ENCODE data around the gene ERICH3. TPM values are rescaled to one million over a fixed set of nuclear protein-coding genes. Genes with fewer than 3 reads are reported as not detected.

The ERICH3 gene
- polyA plus RNA-seq, 2 of the 4 experiments (the other 2 are of a cell fraction) = not detected

DNA sequence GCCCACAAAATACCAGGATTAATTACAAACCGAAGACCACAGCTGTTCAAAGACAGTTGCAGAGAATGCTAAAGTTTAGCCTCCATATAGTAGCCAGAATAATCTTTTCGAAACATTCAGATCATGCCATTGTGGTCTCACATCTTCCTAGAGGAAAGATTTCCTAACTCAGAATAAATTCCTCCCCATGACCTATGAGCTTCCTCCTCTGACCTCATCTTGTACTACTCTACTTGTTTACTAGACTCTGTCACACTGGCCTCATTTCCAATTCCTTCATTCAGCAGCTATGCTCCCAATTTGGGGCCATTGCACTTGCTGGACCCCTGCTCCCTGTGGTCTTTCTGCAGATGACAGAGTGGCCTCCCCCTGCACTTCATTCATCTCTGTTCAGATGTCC lies 89.4 kb downstream of the ERICH3 start:
- H3K27ac ChIP-seq = no peak overlapping the region
- no peaks in the 10 kb centered on the region for H3K4me1 ChIP-seq
- TF ChIP-seq RCOR1 (IDR thresholded peaks at IDR 0.05; ENCODE audit: low read depth, low read length) (no peak), MAZ (IDR thresholded peaks at IDR 0.05; ENCODE audit: borderline replicate concordance, low read depth, low read length) (no peak), NPAS2 (CRISPR knock-in tag; IDR thresholded peaks at IDR 0.05; ENCODE audit: borderline replicate concordance) (no peak), CBX2 (IDR thresholded peaks at IDR 0.05; ENCODE audit: borderline replicate concordance, low read depth) (no peak), EHF (CRISPR knock-in tag; IDR thresholded peaks at IDR 0.05) (no peak), RFX5 (IDR thresholded peaks at IDR 0.05) (no peak), FOSB (CRISPR knock-in tag; IDR thresholded peaks at IDR 0.05) (no peak), CBX8 (IDR thresholded peaks at IDR 0.05) (no peak), CHD2 (IDR thresholded peaks at IDR 0.05; ENCODE audit: low read length, partially characterized antibody) (no peak), POLR2AphosphoS2 (conservative IDR thresholded peaks at IDR 0.05; ENCODE audit: low read length) (no peak), GATA3 (IDR thresholded peaks at IDR 0.05; ENCODE audit: borderline replicate concordance) (no peak), NFE2L2 (conservative IDR thresholded peaks at IDR 0.05; ENCODE audit: low read length) (no peak), KDM5A (IDR thresholded peaks at IDR 0.05) (no peak), ZFP36 (IDR thresholded peaks at IDR 0.05; ENCODE audit: borderline replicate concordance, partially characterized antibody) (no peak)
- TF ChIP-seq, protein P1, sequence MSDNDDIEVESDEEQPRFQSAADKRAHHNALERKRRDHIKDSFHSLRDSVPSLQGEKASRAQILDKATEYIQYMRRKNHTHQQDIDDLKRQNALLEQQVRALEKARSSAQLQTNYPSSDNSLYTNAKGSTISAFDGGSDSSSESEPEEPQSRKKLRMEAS (IDR thresholded peaks at IDR 0.05) = no peak
- TF ChIP-seq, protein P2, sequence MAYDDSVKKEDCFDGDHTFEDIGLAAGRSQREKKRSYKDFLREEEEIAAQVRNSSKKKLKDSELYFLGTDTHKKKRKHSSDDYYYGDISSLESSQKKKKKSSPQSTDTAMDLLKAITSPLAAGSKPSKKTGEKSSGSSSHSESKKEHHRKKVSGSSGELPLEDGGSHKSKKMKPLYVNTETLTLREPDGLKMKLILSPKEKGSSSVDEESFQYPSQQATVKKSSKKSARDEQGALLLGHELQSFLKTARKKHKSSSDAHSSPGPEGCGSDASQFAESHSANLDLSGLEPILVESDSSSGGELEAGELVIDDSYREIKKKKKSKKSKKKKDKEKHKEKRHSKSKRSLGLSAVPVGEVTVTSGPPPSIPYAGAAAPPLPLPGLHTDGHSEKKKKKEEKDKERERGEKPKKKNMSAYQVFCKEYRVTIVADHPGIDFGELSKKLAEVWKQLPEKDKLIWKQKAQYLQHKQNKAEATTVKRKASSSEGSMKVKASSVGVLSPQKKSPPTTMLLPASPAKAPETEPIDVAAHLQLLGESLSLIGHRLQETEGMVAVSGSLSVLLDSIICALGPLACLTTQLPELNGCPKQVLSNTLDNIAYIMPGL (CRISPR knock-in tag; IDR thresholded peaks at IDR 0.05; ENCODE audit: borderline replicate concordance) = no peak
- TF ChIP-seq, protein P3, sequence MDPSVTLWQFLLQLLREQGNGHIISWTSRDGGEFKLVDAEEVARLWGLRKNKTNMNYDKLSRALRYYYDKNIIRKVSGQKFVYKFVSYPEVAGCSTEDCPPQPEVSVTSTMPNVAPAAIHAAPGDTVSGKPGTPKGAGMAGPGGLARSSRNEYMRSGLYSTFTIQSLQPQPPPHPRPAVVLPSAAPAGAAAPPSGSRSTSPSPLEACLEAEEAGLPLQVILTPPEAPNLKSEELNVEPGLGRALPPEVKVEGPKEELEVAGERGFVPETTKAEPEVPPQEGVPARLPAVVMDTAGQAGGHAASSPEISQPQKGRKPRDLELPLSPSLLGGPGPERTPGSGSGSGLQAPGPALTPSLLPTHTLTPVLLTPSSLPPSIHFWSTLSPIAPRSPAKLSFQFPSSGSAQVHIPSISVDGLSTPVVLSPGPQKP (IDR thresholded peaks at IDR 0.05; ENCODE audit: low read depth, low read length) = no peak
- no peak overlapping the region for H3K4me2 ChIP-seq
- DNase-seq (ENCODE audit: low read depth in 1 of 2, low spot score in 1 of 2) (no peak), FAIRE-seq (no peak), ATAC-seq (no peak)
- CTCF ChIA-PET = no interaction called here
- POLR2A ChIA-PET = no interaction called here
- no peak overlapping the region for H3K4me3 ChIP-seq
- 3% methylated on average over 2 of the region's 2 CpGs for WGBS (ENCODE audit: missing lambda C conversion rate)
- H3K9me3 ChIP-seq = no peaks in the 10 kb centered on the region

DNA sequence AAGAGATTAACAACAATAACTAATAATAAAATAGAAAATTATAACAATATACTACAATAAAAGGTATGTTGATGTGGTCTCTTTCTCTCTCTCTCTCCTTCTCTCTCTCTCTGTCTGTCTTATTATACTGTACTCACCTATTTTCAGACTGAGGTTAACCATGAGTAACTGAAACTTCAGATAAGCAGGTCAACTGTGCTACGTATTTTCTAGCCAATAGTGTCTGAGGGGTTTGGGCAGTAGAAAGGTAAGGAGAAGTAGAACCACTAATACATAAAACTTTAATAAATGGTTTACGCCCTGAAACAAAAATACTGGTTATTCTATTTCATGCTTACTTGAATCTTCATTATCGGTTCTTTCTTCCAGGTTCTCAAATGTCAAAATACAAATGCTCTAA lies 90.2 kb downstream of the ERICH3 start:
- no peak for ATAC-seq
- 7% methylated on average over 3 of the region's 3 CpGs for WGBS (ENCODE audit: missing lambda C conversion rate)
- Histone ChIP-seq H3K27ac (no peak overlapping the region), H3K4me3 (no peak overlapping the region), H3K4me1 (no peaks in the 10 kb centered on the region), H3K9me3 (no peaks in the 10 kb centered on the region), H3K4me2 (no peak overlapping the region)
- no peak for FAIRE-seq
- TF ChIP-seq JUN (IDR thresholded peaks at IDR 0.05) (no peak), FOSL2 (IDR thresholded peaks at IDR 0.05) (no peak), FOSL2 (CRISPR knock-in tag; IDR thresholded peaks at IDR 0.05) (no peak), ZSCAN20 (CRISPR knock-in tag; IDR thresholded peaks at IDR 0.05) (no peak)
- ChIA-PET POLR2A (no interaction called here), CTCF (no interaction called here)
- no peak for DNase-seq (ENCODE audit: low read depth in 1 of 2, low spot score in 1 of 2)

DNA sequence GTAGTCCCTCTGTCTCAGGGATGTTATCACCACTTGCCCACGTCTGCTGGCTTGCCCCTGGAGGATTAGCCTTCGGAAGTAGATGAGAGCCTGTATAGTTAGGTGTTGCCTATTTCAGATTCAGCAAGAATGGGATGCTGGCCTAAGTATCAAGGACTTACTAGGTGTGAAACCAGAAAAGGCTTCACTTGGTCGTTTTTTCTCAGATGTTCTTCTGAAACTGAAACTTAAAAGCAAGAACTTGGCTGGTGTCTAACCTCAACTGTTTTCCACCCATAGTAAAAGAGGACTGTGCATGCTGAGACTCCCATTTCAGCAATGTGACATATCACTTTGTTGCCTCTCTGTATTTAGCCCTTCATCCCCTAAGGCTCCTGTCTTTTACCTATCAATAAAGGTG lies 94.2 kb downstream of the ERICH3 start:
- H3K9me3 ChIP-seq = no peaks in the 10 kb centered on the region
- H3K4me3 ChIP-seq = no peak overlapping the region
- H3K4me1 ChIP-seq = no peaks in the 10 kb centered on the region
- DNase-seq (ENCODE audit: low read depth in 1 of 2, low spot score in 1 of 2) = no peak
- H3K27ac ChIP-seq = no peak overlapping the region
- WGBS (ENCODE audit: missing lambda C conversion rate) = 3% methylated on average over 3 of the region's 3 CpGs
- POLR2A ChIA-PET = no interaction called here
- CTCF ChIA-PET = no interaction called here
- FAIRE-seq = no peak
- TF ChIP-seq RCOR1 (IDR thresholded peaks at IDR 0.05; ENCODE audit: low read depth, low read length) (no peak), HOXB13 (CRISPR knock-in tag; IDR thresholded peaks at IDR 0.05; ENCODE audit: low read depth) (no peak), CBX8 (IDR thresholded peaks at IDR 0.05) (no peak), GATA3 (IDR thresholded peaks at IDR 0.05; ENCODE audit: borderline replicate concordance) (no peak), RFX5 (IDR thresholded peaks at IDR 0.05) (no peak), RARB (CRISPR knock-in tag; IDR thresholded peaks at IDR 0.05) (no peak), KDM1A (IDR thresholded peaks at IDR 0.05; ENCODE audit: low read depth) (no peak), BHLHE40 (IDR thresholded peaks at IDR 0.05; ENCODE audit: low read depth, low read length) (no peak), EHMT2 (IDR thresholded peaks at IDR 0.05; ENCODE audit: low read depth) (no peak), MAFK (IDR thresholded peaks at IDR 0.05; ENCODE audit: partially characterized antibody) (no peak), RNF2 (IDR thresholded peaks at IDR 0.05; ENCODE audit: borderline replicate concordance, low read depth) (no peak), FOSL2 (IDR thresholded peaks at IDR 0.05) (no peak), FOSL2 (CRISPR knock-in tag; IDR thresholded peaks at IDR 0.05) (no peak)
- TF ChIP-seq, protein P4, sequence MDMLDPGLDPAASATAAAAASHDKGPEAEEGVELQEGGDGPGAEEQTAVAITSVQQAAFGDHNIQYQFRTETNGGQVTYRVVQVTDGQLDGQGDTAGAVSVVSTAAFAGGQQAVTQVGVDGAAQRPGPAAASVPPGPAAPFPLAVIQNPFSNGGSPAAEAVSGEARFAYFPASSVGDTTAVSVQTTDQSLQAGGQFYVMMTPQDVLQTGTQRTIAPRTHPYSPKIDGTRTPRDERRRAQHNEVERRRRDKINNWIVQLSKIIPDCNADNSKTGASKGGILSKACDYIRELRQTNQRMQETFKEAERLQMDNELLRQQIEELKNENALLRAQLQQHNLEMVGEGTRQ (IDR thresholded peaks at IDR 0.05) = no peak
- TF ChIP-seq, protein P5, sequence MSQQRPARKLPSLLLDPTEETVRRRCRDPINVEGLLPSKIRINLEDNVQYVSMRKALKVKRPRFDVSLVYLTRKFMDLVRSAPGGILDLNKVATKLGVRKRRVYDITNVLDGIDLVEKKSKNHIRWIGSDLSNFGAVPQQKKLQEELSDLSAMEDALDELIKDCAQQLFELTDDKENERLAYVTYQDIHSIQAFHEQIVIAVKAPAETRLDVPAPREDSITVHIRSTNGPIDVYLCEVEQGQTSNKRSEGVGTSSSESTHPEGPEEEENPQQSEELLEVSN (IDR thresholded peaks at IDR 0.05; ENCODE audit: borderline replicate concordance, low read depth) = no peak
- TF ChIP-seq, protein P6, sequence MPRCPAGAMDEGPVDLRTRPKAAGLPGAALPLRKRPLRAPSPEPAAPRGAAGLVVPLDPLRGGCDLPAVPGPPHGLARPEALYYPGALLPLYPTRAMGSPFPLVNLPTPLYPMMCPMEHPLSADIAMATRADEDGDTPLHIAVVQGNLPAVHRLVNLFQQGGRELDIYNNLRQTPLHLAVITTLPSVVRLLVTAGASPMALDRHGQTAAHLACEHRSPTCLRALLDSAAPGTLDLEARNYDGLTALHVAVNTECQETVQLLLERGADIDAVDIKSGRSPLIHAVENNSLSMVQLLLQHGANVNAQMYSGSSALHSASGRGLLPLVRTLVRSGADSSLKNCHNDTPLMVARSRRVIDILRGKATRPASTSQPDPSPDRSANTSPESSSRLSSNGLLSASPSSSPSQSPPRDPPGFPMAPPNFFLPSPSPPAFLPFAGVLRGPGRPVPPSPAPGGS (IDR thresholded peaks at IDR 0.05) = no peak
- no peak for ATAC-seq
- H3K4me2 ChIP-seq = no peak overlapping the region

All from A549 (cell line).